ENCODE data around the gene AKT3.

GRCh38 chr1:243799908-243800307 lies 50.1 kb downstream of the AKT3 start:
- TF ChIP-seq TAF1 (IDR thresholded peaks at IDR 0.05; ENCODE audit: borderline replicate concordance, insufficient read depth, low read length) = no peak
- TF ChIP-seq POLR2AphosphoS5 (IDR thresholded peaks at IDR 0.05; ENCODE audit: low read depth, low read length) = no peak
